ENCODE data around the gene PIM3.

- TF ChIP-seq EZH2 (IDR thresholded peaks at IDR 0.05; ENCODE audit: borderline replicate concordance, low read length) (no peak), CTCF (conservative IDR thresholded peaks at IDR 0.05 in 1 of 2, IDR thresholded peaks at IDR 0.05 in 1 of 2; ENCODE audit: extremely low read depth in 1 of 2, insufficient read depth in 1 of 2, low read depth in 1 of 2, low read length in 2 of 2) (no peak)
Measured at GRCh38 chr22:49997932-49998717, 37.6 kb downstream of the PIM3 start.
